Fibroblast of mammary gland (primary cell): Measurements from ENCODE around the gene TMEM117.

Source experiments
- DNase-seq: peaks from one replicate; pipeline ENCODE4 v3.0.0-alpha.2; 2010; ENCODE audit warnings: low read depth
- H3K4me3 ChIP-seq: 2 replicates; pipeline ENCODE4 v1.5.1; 2011; ENCODE audit warnings: low read depth, mild to moderate bottlenecking, low read length, moderate library complexity; ENCODE audit not compliant: control insufficient read depth
- TF ChIP-seq, protein P1 (sequence below): conservative IDR thresholded peaks from 2 replicates; pipeline ENCODE4 v1.5.1; 2011; ENCODE audit warnings: low read depth, low read length, inconsistent platforms; ENCODE audit not compliant: control insufficient read depth, insufficient read depth

Gene TMEM117

DNA sequence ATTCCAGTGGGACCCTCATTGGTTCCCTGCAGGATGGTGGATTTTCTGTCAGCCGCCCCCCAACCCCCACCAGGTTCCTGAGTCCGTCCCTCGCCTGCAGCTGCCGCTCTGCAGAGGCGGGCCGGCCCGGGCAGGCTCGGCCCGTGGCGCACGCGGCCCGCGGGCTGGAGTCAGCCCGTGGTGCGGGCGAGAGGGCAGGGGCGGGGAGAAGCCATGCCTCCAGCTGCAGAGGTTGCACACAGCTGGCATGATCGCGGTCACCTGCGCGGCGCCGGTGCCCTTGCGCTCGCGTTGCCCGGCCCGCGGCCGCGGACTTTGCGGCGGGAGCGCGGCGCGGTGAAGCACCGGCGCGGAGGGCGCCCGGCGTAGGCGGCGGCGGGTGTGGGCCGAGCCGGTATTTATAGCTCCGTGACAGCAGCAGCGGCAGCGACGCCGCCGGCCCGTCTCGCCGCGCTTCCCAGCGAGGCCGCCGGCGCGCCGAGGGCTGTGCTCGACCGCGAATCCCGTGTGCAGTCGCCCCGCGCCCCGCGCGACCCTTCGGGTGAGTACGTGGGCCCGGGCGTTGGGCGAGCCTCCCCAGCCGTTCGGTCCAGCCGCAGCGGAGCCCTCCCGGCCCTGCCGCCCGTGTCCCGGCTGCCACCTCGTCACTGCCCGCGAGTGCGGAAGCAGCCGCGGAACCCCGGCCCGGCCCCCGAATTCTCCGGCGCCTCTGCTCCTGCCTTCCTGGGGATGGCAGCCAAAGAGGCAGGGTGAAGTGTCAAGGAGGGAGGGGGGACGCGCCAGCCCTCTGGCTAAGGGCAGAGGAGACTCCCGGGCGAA is at the start of gene TMEM117:
TMEM117 (plus strand) TSS at position 426 of the 819 bp plus-strand sequence.
- DNase-seq: peak; percentile 45
- TF ChIP-seq, protein P1, sequence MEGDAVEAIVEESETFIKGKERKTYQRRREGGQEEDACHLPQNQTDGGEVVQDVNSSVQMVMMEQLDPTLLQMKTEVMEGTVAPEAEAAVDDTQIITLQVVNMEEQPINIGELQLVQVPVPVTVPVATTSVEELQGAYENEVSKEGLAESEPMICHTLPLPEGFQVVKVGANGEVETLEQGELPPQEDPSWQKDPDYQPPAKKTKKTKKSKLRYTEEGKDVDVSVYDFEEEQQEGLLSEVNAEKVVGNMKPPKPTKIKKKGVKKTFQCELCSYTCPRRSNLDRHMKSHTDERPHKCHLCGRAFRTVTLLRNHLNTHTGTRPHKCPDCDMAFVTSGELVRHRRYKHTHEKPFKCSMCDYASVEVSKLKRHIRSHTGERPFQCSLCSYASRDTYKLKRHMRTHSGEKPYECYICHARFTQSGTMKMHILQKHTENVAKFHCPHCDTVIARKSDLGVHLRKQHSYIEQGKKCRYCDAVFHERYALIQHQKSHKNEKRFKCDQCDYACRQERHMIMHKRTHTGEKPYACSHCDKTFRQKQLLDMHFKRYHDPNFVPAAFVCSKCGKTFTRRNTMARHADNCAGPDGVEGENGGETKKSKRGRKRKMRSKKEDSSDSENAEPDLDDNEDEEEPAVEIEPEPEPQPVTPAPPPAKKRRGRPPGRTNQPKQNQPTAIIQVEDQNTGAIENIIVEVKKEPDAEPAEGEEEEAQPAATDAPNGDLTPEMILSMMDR: no peak
- peak within 1 kb of the TSS; percentile 75 for H3K4me3 ChIP-seq

GRCh38 chr12:43786899-43787693 is 48.8 kb upstream of the TMEM117 start:
- no peak overlapping the region for H3K4me3 ChIP-seq
- TF ChIP-seq, protein P1: no peak
- DNase-seq: peak; percentile 69

DNA sequence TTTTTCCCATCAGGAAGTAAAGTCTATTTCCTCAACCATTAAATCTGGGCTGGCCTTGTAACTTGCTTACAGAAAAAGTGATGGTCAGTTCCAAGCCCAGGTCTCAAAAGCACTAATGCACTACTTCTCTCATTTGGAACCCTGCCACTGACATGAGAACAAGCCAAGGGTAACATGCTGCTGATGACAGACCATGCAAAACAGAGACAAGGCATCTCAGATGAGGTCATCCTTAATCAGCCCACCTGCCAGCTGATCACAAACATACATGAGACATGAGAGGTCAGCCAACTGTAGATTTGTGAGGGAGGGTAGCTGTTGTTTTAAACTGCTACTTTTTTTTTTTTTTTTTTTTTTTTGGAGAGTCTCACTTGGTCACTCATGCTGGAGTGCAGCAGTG is 45.9 kb upstream of the TMEM117 start:
- peak; percentile 82 for DNase-seq

GRCh38 chr12:43795716-43796280 is 40.1 kb upstream of the TMEM117 start:
- DNase-seq: no peak
- TF ChIP-seq, protein P1: no peak
- H3K4me3 ChIP-seq: no peak overlapping the region

More for the DNA sequence above, 45.9 kb upstream of the TMEM117 start:
- H3K4me3 ChIP-seq: no peak overlapping the region
- TF ChIP-seq, protein P1: no peak

DNA sequence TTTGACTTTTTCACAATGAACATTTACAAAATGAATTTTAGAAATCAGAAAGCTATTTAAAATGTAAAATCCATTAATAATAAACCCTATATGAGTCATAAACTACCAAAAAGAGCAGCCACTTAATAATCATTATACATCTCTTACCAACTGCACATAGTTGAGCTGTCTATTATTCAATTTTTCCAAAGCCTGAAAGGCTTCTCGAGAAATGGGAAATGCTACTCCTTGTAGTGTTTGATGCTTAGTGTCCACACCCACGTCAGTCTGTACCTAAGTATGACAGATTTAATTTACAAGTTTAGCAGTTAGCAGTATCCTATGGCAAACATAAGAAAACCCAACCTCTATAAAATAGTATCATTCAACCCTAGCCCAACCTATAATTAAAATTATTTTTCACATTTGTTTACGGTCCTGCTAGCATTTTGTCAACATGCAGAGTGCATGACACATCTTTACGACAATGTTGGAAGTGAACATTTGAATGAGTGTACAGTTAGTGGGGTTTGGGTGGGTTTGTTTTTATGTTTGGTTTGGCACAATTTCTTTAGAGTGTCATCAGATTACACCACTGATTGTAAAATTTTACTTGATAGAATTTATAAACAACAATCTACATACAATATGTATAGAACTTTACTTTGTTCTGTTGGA is 38.2 kb upstream of the TMEM117 start:
- TF ChIP-seq, protein P1: no peak
- no peak overlapping the region for H3K4me3 ChIP-seq
- DNase-seq: peak; percentile 26
